B cell (primary cell): ENCODE measurements around the gene SPSB3.

Experiments used
- EZH2 ChIP-seq: IDR thresholded peaks from 2 replicates; pipeline ENCODE4 v1.6.1; 2012; ENCODE audit warnings: borderline replicate concordance, low read depth, mild to moderate bottlenecking, moderate library complexity, low read length; ENCODE audit not compliant: insufficient read depth, poor library complexity, severe bottlenecking
- TF ChIP-seq, protein P1 (sequence below): fragments of 200-600 bp; IDR thresholded peaks from one replicate; pipeline ENCODE4 v1.8.0; 2022; ENCODE audit warnings: antibody characterized with exemption, mild to moderate bottlenecking

DNA sequence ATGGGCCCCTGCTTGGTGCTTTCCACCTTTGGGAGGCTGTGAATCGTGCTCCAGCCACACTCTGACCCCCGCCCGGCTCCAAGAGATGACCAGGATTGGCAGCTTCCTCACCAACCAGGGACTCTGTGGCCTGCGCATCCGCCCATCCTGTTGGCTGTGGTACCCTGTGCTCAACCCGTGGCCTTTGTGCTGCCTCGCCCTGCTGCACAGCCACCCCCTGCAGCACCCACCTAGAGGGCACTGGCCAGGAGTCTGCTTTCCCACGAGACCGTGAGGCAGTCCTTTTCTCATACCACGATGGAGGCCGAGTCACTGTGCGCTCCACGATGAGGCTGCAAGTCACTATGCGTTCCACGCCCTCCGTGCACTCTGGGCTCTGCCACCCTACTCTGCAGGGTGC, 30.4 kb downstream of the SPSB3 start:
- TF ChIP-seq, protein P1, sequence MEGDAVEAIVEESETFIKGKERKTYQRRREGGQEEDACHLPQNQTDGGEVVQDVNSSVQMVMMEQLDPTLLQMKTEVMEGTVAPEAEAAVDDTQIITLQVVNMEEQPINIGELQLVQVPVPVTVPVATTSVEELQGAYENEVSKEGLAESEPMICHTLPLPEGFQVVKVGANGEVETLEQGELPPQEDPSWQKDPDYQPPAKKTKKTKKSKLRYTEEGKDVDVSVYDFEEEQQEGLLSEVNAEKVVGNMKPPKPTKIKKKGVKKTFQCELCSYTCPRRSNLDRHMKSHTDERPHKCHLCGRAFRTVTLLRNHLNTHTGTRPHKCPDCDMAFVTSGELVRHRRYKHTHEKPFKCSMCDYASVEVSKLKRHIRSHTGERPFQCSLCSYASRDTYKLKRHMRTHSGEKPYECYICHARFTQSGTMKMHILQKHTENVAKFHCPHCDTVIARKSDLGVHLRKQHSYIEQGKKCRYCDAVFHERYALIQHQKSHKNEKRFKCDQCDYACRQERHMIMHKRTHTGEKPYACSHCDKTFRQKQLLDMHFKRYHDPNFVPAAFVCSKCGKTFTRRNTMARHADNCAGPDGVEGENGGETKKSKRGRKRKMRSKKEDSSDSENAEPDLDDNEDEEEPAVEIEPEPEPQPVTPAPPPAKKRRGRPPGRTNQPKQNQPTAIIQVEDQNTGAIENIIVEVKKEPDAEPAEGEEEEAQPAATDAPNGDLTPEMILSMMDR, result no peak
- no peak for TF ChIP-seq EZH2
